ENCODE measurements around the gene STK17A. TPM values are rescaled to one million over a fixed set of nuclear protein-coding genes. Genes with fewer than 3 reads are reported as not detected.

Gene STK17A
- total and polyA plus RNA-seq, 2 of the 8 experiments (the other 6 are each of a cell fraction or from before 2014, with no cell fraction given): 2.2 to 12.2 TPM

GRCh38 chr7:43643846-43644245, 60.9 kb downstream of the STK17A start:
- H4K20me1 ChIP-seq (replicated peaks in 1 of 2; ENCODE audit: control insufficient read depth in 1 of 2, insufficient read depth in 2 of 2, low read length in 2 of 2): no peaks in the 10 kb centered on the region
- no peak overlapping the region for H2AFZ ChIP-seq (ENCODE audit: low read length)
- H2AK5ac ChIP-seq (ENCODE audit: low read depth, low read length): no peak overlapping the region

More at GRCh38 chr7:43643846-43644245, 60.9 kb downstream of the STK17A start:
- Histone ChIP-seq H3K4me1 (replicated peaks in 1 of 4; ENCODE audit: control insufficient read depth in 3 of 4, insufficient read depth in 4 of 4, low read length in 3 of 4) (peaks cover 11 to 17% (median 14%) of the 10 kb centered on the region in 4 experiments), H3K14ac (ENCODE audit: insufficient read length) (no peak overlapping the region), H3K4me3 (ENCODE audit: extremely low read depth in 1 of 4, insufficient read depth in 2 of 4, low read depth in 3 of 4, low read length in 4 of 4) (no peak overlapping the region), H4K5ac (ENCODE audit: insufficient read length, low read depth, low read length) (no peak overlapping the region), H3K4ac (replicated peaks; ENCODE audit: insufficient read length, low read depth, low read length) (no peak overlapping the region), H3K23me2 (ENCODE audit: low read depth, low read length) (no peaks in the 10 kb centered on the region; the same call in 1 of the 2 replicates), H2BK20ac (ENCODE audit: low read length) (no peak overlapping the region), H2BK12ac (ENCODE audit: low read depth, low read length) (no peak overlapping the region), H3K79me2 (ENCODE audit: control insufficient read depth in 1 of 2, insufficient read depth in 2 of 2, low read length in 2 of 2) (no peaks in the 10 kb centered on the region), H2BK120ac (replicated peaks; ENCODE audit: low read depth, low read length) (no peak overlapping the region), H3K9me3 (ENCODE audit: insufficient read depth in 2 of 2, low read depth in 1 of 2, low read length in 1 of 2) (no peaks in the 10 kb centered on the region), H3K18ac (ENCODE audit: extremely low read depth, low read length) (no peak overlapping the region), H3K27ac (ENCODE audit: low read depth, low read length) (no peak overlapping the region), H3K79me1 (ENCODE audit: low read depth, low read length) (peaks cover 8% of the 10 kb centered on the region), H3K56ac (replicated peaks; ENCODE audit: insufficient read length, low read depth, low read length) (no peak overlapping the region), H3K36me3 (ENCODE audit: control insufficient read depth in 2 of 4, insufficient read depth in 4 of 4, low read length in 3 of 4) (peaks cover 0 to 59% (median 24%) of the 10 kb centered on the region in 4 experiments; a peak in 7 of 8 replicates), H3K9ac (replicated peaks in 1 of 4; ENCODE audit: extremely low read depth in 1 of 4, low read depth in 3 of 4, low read length in 3 of 4) (no peak overlapping the region), H4K91ac (replicated peaks; ENCODE audit: insufficient read length, low read length) (no peak overlapping the region), H4K8ac (ENCODE audit: extremely low read depth, insufficient read depth, low read length) (no peak overlapping the region), H2BK5ac (ENCODE audit: low read depth, low read length) (no peak overlapping the region), H2BK15ac (ENCODE audit: low read length) (no peak overlapping the region), H3K4me2 (ENCODE audit: insufficient read depth in 1 of 2, low read depth in 2 of 2, low read length in 2 of 2) (no peak overlapping the region), H3K27me3 (replicated peaks in 1 of 4; ENCODE audit: control insufficient read depth in 3 of 4, extremely low read depth in 1 of 4, insufficient read depth in 3 of 4, low read length in 3 of 4) (no peaks in the 10 kb centered on the region), H3K23ac (ENCODE audit: insufficient read length) (no peak overlapping the region)
- POLR2A ChIA-PET (ENCODE audit: partially characterized antibody): no interaction called here
- DNase-seq (ENCODE audit: low read depth in 1 of 2, low spot score in 2 of 2) (no peak), FAIRE-seq (no peak)
- CTCF ChIA-PET (ENCODE audit: partially characterized antibody): interaction anchor here (0.6 to 1.8 kb wide), 5 partner anchors 10 to 432 kb away, joined by 3 to 6 read pairs (median 4); partner anchors contain the start of gene STK17A
- TF ChIP-seq E2F6 (IDR thresholded peaks at IDR 0.05) (no peak), BRCA1 (IDR thresholded peaks at IDR 0.05; ENCODE audit: low read depth, low read length) (no peak), SP4 (IDR thresholded peaks at IDR 0.05; ENCODE audit: low read length) (no peak), SIRT6 (IDR thresholded peaks at IDR 0.05; ENCODE audit: low read length) (no peak), RBBP5 (IDR thresholded peaks at IDR 0.05; ENCODE audit: borderline replicate concordance, low read depth, low read length) (no peak)
- 78% methylated on average over 8 of the region's 8 CpGs; no CpG with 5 or more reads in 1 of the 2 experiments for WGBS, 2 experiments (ENCODE audit: extremely low coverage in 1 of 2, insufficient coverage in 1 of 2, insufficient read length in 1 of 2, insufficient replicate concordance in 2 of 2, low coverage in 1 of 2, low lambda C conversion rate in 2 of 2, missing lambda C conversion rate in 1 of 2)
